Posterior cingulate gyrus (tissue), 11 donors: ENCODE measurements around the gene CCL16.
A peak's percentile ranks its signal among the peaks of the same experiment; 100 is the strongest.

Source experiments
- DNase-seq, 10 donors: peaks; one replicate each; pipeline versions ENCODE4 v3.0.0 to v3.0.0-alpha.2; 2020 to 2021; ENCODE audit warnings: mixed read lengths in 3 of 10
- intact Hi-C: fragments of 100-400 bp; cut with DNase I; formaldehyde crosslinking; loops from one replicate; pipeline ENCODE4 v1.15.1; 2023

Gene CCL16

DNA sequence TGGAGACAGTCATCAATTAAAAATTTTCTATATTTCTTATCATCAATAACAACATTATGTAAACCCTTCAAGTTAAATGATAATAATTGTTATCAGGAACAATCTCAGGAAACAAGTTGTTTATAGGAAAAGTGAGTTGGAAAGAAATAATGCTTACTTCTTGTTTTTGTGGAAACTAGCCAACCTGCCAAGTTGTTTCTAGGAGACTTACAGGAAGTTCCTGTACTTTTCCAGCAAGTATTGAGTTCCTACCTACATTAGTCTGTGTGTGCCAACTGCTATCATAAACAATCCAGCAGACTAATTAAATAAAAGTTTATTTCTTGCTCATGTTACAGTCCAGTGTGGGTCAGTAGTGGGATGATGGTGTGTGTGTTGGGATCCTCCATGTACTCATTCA lies 6.9 kb upstream of the CCL16 start:
- no peak for DNase-seq
- intact Hi-C loops = no loop called here

DNA sequence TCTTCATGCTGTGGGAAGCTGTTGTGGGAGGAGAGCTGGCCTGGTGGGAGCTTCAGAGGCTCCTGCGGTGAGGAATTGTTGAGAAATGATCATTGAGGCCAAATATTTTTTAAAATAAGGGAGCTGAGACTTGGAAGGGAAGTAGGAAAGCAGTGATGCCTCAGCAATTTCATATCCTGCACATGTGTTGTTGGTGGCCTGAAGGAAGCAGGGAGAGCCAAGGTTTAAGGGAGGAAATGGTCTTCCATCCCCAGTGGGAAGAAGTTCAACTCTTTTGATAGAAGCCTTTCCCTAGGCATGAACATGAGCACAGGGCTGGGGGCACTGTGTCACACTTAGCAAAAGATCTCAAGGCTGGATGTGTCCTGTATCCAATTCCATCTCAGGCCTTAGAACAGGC lies 5.3 kb upstream of the CCL16 start, which contains the start of gene CCL14:
CCL14 (minus strand) TSS at position 87 of the 400 bp plus-strand sequence; CDS start at position 7, 80 bp downstream.
- intact Hi-C loops = no loop called here
- DNase-seq = no peak

DNA sequence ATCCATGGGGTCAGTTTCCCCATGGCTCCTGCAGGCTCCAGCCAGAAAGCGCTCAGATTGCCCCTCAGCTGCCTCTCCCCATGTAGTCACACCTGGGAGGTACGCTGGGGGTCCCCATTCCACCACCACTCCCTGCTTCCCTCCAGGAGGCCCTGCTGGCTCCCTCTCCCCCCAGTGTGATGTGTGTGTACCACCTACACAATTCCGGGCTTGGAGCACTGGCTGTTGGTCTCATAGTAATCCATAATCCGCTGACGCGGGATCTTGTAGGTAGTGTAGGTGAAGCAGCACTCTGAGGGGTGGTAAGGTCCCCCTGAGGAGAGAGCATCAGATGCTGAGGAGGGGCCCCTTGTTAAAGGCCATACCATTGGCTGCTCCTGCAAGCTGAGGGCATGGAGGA lies 2.8 kb upstream of the CCL16 start:
- intact Hi-C loops = no loop called here

DNA sequence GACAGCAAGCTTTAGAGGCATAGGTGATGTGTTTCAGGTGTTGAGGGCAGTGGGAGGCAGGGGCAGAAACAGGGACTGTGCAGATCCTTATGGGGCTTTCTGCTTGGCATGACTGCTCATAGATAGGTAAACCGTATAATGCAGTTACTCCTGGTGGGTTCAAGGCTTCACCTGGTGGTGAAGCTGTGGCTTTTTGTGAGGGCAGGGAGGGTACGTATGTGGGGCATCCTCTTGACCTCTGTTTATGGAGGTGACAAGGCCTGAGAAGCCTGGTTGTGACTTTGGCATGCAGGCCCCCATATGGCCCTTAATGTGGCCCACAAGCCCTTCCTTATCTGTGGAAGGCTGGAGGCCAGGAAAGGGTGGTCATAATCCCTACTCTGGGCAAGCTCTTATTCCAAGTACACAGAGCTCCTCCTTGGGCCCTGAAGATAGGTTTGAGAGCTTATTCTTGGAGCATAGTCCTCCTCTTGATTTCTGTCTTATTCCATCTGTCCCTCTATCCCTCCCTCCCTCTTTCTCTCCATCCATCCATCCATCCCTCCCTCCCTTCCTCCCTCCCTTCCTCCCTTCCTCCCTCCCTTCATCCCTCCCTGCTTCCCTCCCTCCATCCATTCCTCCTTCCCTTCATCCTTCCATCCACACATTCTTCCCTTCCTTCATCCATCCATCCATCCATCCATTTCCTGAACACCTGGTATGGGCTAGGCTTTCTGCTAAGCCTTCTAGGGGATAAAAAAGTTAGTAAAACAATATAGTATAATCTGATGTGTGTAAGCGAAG lies 1.3 kb upstream of the CCL16 start:
- DNase-seq = no peak
- intact Hi-C loops = no loop called here

More for the DNA sequence above, 2.8 kb upstream of the CCL16 start:
- DNase-seq = no peak

DNA sequence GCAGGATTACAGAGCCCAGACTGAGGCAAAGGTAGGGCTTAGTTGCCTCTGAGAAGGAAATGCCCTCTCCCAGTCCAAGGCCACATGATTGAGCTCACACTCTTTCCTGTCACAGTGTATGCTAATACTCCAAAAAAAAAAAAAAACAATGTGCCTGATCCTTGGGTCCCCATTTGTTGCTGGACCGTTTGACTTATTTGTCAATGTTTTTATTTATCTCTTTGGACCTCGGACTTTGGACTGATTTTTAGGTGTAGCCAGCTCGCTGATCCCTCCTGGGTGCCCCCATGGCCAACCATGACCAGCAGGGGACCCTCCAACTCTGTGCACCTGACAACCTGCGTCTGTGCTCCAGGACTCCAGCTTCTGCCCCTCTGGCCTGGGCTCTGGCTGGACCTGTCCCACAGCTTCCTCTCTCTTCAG lies 622 bp upstream of the CCL16 start:
- DNase-seq = no peak
- intact Hi-C loops = no loop called here

DNA sequence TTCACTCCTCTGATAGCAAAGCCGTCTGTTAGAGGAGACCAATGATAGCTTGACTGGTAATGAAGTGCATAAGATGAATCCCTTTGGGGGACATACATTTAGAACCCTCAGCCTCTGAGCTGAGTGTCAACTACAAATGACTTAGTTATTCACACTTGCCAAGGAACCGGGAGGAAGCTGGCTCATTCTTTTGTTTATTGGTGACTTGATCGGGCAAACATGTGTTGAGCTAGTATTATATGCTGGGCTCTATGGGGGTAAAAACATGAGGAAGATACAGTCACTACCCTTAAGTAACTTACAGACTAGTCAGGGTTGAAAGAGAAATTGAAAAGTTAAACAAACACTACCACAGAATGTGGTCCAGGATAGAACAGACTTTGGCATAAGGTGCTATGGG lies 3.0 kb downstream of the CCL16 start:
- intact Hi-C loops = no loop called here
- no peak for DNase-seq

DNA sequence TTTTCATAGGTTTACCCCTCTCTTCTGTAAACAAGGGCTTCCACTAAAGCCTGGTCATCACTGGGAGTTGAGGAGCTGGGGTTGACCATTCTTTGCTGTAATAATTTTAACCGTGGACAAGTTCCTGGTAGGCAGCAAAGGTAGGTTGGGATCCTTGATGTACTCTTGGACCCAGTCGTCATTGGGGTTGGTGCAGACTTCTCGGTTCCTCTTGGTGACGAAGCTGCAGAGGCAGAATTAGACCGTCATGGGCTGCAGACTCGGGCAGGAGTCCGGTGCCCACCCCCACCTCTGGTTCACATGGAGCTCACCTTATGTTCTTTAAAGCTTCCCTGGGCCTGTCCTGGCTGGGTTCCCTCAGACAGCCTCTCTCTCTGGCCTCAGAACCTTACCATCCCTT lies 3.8 kb downstream of the CCL16 start:
- DNase-seq = no peak
- intact Hi-C loops = no loop called here

DNA sequence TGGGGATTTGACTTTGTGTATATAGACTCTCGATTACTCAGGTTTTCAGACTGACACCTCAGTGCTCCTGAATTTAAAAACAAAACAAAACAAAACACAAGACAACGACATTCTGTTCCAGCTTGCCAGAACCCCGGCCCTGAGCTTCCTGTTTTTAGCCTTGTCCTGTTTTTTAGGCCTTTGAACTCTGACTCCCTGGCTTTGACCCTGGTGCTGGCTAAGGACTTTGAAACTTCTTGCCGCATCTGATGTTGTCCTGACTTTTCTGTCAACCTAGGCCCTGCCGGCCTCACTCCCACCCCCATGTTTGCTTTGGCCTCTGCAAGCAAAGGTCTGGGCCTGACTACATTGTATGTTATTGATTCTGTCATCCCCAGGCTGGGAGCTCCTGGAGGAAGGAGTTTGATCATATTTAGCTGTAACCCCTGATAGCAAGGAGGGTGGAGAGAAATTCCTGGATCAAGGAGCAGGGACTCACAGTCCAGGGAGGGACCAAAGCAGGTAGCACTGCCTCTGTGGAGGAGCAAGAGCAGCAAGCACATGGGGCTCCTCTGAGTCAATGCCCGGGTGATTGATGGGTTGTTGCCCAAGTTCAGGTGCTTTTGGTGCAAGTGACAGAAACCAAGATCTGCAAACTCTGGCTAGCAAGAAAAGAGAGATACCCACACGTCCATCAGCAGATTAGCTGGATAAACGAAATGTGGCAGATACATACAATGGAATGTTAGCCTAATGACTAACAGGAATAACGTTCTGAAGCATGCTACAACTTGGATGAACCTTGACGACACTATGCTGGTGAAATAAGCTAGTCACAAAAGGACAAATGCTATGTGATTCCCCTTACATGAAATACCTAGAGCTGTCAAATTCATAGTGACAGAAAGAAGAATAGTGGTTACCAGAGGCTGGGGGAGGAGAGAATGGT lies 7.7 kb downstream of the CCL16 start:
- intact Hi-C loops = no loop called here
- DNase-seq = no peak

DNA sequence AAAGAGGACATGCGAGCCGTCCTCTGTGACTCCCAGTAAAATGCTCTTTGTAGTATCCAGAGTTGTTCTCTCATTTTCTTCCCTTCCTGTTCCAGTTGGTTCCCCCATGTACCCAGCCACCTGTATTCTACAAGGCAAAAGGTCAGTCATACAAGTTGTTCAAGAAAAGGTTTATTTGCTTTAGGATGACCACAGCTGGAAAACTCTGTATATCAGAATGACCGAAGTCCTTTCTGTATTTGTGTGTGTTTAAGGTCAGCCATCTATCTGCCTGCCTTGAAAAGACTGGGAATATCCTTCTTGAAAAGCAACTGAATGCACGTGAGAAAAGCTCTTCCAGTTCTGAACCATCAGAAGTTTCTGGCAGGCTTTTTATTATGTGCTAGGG lies 8.4 kb downstream of the CCL16 start:
- DNase-seq = no peak
- intact Hi-C loops = no loop called here

DNA sequence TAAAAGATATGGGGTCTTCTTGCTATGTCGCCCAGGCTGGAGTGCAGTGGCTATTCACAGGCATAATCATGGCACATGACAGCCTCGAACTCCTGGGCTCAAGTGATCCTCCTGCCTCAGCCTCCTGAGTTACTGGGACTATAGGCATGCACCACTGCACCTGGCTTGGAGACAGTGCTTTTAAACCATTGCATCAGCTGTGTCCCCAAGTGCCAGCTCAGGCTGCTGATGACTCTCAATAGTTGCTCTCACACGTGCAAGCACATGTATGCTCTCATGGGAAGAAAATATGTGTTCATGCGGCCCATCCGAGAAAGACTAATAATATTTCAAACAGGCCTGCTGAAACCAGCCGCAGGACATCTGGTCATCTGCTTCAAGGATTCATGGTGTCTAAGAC lies 8.8 kb downstream of the CCL16 start:
- DNase-seq = no peak
- intact Hi-C loops = no loop called here

DNA sequence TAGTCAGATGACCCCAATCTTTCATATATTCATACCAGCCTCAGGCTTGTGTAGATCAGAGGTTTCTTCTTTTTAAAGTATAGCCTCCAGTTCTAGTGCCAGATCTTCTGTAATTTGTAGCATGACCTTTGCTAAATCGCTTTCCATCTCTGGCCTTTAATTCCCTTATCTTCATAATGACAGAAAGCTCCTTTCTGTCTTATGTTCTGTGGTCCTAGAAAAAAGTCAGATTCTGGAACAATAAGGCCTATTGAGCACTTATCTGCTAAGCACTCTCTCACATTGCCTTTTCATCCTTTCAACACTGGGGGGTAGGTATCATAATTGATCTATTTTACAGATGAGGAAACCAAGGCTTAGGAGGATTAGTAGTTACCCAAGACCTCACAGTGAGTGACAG lies 9.2 kb downstream of the CCL16 start:
- DNase-seq = no peak
- intact Hi-C loops = no loop called here

DNA sequence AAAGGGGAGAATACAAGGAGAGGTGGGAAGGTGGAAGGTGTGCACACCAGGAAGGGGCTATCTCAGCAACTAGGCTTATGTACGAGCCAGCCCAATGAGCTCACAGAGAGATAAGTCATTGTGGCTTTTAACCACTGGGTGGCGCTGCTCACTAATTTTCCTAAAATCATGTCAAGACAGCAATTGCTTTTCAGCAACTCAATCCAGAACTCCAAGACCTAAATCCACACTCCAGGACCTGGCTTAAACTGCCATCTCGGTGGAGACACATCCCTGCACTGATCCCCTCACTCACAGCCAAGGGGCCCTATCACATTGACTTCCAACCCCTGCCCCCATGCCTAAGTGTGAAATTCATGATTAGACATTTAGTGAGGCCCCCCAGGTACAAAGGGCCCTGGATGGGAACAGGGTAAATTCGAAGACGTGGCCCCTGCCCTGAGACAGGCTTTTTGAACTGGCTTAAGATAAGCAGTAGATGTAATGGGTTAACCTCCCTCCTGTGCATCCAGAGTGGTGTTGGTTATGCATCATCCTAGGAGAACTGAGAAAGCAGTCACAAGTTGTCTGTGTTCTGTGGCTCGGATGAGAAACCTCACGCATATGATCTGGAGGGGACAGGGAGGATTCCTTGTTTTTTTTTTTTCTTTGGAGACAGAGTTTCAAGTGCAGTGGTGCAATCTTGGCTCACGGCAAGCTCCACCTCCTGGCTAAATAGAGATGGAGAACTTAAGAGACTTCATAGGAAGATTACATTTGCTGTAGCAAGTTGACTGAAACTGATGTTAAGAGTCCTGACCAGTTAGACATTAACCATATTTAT lies 11.5 kb downstream of the CCL16 start:
- peak in 8 of 10 donors; percentile 32 to 93 (median 78) for DNase-seq

DNA sequence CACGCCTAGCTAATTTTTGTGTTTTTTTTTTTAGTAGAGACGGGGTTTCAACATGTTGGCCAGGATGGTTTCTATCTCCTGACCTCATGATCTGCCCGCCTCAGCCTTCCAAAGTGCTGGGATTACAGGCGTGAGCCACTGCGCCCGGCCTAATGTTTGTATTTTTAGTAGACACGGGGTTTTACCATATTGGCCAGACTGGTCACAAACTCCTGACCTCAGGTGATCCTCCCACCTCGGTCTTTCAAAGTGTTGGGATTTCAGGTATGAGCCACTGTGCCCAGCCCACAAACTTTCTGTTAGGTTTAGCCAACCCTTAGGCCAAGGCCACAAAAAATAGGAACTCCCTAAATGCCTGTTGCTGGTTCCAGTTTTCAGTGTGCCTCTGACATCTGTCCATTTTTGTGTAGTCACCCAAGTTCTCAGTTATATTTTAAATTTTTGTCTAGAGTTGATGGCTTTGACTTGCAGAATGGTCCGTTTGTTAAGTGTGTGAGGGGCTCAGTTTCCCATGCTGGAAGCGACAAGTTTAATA lies 12.7 kb downstream of the CCL16 start:
- intact Hi-C loops = loop anchor here (1.0 to 2.0 kb wide), 2 partner anchors 180 to 515 kb away; no protein-coding TSS in a partner anchor
- DNase-seq = no peak

More for the DNA sequence above, 11.5 kb downstream of the CCL16 start:
- intact Hi-C loops = loop anchor here (1.0 to 2.0 kb wide), 2 partner anchors 179 to 514 kb away; no protein-coding TSS in a partner anchor

DNA sequence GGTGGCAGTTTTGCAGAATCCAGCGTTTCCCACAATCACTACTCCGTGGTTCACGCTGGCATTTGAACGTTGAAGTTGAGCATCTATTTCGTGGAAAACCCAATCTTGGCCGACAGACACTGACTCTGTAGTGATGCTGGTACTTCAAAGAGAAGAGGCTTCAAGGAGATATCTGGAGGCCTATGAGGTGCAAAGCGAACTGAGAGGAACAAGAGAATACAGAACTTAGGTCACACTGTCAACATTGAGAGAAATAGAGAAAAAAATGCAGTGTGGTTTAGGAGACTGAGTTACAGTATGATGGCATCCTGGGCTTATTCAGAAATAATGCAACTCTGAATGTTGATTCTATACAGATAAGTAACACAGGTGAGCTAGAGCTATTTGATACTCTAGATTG lies 16.0 kb downstream of the CCL16 start:
- intact Hi-C loops = no loop called here
- no peak for DNase-seq

DNA sequence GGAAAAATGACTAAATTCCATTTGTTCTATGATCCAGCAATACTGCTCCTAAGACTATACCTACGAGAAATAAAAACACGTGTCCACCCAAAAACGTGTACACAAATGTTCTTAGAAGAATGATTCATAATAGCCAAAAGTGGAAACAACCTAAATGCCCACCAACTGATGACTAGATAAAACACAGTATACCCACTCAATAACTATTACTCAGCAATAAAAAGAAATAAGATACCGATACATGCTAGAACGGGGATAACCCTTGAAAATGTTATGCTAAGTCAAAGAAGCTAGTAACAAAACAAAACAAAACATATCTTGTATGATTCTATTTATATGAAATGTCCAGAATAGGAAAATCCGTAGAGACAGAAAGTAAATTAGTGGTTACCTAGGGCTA lies 17.6 kb downstream of the CCL16 start:
- intact Hi-C loops = no loop called here
- DNase-seq = no peak

DNA sequence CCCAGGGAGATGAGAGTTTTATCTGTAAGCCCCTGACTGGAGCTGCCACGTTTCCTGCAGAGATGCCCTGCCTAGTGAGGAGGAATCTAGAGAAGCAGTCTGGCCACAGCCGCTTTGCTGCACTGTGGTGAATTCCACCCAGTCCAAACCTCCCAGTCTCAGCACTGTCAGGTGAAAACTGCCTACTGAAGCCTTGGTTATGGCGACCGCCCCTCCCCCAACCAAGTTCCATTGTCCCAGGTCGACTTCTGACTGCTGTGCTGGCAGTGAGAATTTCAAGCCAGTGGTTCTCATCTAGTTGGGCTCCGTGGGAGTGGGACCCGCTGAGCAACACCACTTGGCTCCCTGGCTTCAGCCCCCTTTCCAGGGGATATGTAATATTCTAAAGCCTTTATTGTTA lies 27.6 kb downstream of the CCL16 start:
- DNase-seq = no peak
- intact Hi-C loops = no loop called here

DNA sequence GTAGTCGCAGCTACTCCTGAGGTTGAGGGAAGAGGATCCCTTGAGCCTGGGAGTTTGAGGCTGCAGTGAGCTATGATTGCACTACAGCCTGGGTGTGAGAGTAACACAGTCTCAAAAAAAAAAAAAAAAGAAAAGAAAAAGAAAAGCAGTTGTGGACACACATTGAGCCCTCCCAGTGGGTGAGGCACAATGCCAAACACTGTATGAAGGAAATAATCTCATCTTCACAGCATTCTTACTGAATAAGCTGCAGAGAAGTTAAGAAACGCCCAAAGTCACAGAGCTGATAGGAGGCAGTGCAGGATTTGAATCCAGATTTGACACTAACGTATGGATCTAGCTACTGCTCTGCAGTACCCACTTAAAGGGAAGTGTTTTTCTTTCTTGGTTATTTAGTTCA lies 31.9 kb downstream of the CCL16 start:
- intact Hi-C loops = no loop called here
- no peak for DNase-seq

DNA sequence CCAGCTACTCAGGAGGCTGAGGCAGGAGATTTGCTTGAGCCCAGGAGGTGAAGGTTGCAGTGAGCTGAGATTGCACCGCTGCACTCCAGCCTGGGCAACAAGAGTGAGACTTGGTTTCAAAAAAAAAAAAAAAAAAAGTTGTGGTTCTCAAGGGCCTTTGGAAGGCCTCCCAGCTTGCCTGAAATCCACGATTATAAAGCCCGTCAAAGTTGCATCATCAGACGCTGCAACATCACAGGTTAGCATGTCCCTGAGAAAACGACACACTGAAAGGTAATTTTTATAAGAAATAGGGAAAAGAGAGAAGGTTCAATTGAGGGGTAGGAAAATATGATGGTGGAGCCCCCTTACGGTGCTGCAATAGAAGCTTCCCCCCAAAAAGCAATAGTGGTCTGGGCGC lies 33.2 kb downstream of the CCL16 start:
- intact Hi-C loops = no loop called here
- DNase-seq = no peak

DNA sequence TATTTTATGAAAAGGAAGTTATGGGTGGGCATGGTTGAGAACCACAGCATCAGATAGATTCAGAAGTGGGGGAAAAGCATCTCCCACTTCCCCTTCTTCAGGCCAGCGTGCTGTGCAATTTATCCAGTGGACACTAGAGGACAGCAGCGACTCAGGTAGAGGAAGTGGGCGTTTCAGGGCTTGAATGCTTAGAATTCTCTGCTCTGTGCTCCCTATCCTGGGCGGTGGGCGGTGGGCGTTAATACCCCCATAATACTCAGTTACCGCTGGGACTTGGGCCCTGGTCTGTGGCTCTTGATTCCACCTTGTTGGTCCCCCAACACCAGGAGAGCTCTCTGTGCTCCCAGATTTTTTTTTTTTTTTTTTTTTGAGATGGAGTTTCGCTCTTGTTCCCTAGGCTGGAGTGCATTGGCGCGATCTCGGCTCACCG lies 34.1 kb downstream of the CCL16 start:
- peak in 4 of 10 donors; percentile 11 to 26 (median 18) for DNase-seq
- intact Hi-C loops = no loop called here

DNA sequence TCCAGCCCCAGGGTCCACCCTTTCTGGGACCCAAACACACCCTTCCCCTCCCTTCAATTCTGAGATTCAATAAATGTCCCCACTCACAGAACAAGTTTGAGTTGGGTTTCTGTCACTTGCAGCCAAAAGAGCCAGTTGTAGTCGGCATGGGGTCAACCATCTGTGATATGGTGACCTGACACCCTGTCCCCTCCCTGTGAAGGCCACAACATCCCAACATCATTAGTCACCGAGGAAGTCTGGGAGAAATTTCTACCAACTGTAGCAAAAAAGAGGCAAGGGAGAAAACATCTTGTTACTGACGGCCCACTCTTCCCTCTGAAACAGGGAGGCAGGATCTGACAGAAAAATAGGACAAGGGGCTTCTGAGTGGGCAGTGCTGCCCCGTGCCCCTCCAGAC lies 37.1 kb downstream of the CCL16 start:
- DNase-seq = no peak
- intact Hi-C loops = no loop called here
